Right kidney (tissue), 1 donor: ENCODE measurements around the gene TMEM123.
"Not testable (repeated sequence)": the region's sequence is repeated elsewhere in the genome, so short reads cannot be mapped to it uniquely, and the experiment has no call there.

Experiments used
- DNase-seq: peaks from one replicate; pipeline ENCODE4 v3.0.0-alpha.2; 2016

Gene TMEM123

DNA sequence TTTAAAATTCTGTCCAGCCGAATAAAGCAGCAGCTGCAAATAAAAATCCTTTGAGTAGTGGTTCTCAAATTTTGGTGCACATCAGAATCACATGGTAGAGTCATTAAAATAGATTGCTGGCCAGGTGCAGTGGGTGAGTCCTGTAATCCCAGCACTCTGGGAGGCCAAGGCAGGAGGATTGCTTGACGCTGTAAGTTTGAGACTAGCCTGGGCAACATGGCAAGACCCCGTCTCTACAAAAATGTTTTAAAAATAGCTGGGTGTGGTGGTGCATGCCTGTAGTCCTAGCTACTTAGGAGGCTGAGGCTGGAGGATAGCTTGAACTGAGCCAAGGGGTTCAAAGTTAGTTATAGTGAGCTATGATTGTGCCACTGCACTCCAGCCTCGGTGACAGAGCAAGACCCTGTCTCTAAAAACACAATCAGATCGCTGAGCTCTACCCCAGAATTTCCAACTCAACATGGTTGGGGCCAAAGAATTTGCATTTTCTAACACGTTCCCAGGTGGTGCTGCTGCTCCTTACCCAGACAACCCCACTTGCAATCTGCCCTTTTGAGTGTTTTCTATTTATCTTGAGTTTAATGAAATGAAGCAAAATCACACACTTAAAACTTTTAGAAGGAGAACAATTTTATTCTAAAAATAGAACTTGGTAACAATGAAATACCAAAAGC lies 56.7 kb downstream of the TMEM123 start:
- DNase-seq = no peak

DNA sequence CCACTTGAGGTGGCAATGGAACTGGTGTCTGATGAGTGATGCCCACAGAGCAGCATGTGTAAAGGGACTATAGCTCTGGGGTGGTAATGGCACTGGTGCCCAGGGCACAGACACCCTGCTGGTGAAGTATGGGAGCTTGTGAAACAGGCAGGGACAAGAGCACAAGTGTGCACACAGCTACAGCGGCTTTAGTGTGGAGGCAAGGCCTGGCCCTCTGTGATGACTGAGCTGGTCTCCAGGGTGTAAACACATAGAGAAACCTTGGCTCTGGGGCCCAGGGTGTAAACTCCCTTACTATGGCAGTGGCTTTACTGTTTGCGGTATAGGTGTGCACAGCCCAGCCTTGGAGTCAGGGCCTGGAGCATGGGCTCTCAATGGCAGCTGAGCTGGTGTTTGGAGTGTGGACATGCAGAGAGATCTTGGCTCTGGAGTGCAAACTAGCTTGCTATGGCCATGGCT lies 59.3 kb downstream of the TMEM123 start:
- DNase-seq = no peak

- DNase-seq = no peak
Measured at GRCh38 chr11:102391549-102392237, 60.9 kb downstream of the TMEM123 start.

- peak; percentile 44 for DNase-seq
Measured at GRCh38 chr11:102390667-102391465, 61.7 kb downstream of the TMEM123 start.

DNA sequence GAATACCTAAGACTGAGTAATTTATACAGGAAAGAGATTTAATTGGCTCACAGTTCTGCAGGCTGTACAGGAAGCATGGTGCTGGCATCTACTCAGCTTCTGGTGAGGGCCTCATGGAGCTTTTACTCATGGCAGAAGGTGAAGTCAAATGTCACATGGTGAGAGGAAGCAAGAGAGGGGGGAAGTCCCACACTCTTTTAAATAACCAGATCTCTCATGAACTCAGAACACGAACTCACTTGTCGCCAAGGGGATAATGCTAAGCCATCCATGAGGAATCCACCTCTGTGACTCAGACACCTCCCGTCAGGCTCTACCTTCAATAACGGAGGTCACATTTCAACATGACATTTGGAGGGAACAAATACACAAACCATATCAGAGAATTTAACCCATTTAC lies 63.3 kb downstream of the TMEM123 start:
- DNase-seq = no peak

DNA sequence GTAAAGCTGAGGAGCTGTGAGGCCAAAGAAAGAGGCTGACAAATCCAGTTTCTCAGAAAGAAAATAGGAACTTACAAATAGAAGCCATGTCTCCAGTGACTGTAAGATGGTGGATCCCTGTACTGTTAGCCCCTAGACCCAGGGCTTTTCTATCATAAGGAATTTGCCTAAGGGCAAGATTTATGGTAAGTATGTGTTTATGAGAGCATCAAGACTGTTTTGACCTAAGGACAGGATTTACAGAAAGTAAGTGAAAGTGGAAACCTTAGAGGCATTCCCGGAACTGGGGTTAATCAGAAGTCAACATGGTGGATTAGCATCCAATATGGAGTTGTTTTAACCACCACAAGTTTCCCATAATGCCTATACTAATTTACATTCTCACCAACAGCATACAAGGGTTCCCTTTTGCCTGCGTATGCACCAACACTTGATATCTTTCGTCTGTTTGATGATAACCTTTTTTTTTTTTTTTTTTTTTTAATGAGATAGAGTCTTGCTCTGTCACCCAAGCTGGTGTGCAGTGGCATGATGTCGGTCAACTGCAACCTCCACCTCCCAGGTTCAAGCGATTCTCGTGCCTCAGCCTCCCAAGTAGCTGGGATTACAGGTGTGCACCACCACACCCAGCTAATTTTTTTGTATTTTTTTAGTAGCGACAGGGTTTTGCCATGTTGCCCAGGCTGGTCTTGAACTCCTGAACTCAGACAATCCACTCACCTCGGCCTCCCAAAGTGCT lies 65.4 kb downstream of the TMEM123 start:
- DNase-seq = no peak

DNA sequence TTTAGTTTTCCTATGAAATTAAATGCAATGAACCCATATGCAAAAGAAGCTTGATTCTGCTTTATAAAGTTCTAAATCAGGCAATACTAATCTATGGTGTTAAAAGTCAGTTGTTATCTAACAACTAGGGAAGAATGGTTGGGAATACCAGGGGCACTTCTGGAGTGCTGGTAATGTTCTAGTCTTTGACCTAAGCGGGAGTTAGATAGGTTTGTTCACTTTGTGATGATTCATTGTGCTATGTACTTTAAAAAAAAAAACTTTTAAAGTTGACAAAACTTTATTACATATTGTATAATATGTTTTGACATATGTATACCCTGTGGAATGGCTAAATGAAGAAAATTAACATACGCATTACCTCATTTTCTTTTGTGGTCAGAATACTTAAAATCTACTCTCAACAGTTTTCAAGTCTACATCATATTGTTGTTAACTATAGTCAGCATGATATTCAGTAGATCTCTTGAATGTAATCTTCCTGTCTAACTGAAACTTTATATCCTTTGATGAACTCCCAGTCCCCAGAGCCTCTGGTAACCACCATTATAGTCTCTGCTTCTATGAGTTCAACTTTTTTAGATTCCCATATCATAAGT lies 66.3 kb downstream of the TMEM123 start:
- DNase-seq = no peak

DNA sequence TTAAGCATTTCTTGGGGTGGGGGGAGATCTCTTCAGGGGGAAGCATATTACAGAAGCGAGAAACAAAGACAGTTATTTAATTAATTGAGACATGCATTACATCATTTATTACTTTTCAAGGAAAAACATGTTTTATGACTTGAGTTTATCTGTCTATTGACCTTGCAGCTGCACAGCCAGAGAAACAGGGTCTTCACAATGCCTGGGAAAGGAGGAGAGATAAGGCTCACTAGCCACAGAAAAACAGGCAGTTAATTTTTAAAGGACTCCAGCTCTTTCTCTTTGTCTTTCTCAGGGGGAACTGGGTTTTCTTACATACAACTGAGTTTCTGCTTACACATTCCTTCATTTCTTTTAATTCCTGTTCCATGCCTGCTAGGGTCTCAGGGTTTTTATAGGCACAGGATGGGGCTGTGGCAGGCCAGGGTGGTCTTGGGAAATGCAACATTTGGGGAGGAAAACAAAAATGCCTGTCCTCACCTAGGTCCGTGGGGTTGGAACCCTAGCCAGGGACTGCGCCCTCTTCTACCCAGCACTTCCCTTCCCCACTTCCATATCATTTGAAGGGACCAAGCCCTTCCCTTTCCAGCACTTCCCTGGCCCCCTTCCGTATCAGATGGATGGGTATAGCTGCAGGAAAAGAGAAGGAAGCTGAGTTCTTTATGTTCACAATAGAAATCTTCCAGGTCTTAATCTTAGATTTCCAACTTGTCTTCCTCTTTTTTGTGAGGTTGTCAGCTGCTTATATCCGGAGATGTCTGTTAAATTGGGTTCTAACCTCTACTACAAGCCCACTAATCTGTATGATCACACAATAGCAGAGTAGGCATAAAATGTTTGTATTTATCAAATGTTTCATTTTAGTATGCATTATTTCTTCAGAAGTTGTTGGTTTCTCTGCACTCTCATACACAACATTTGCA lies 67.2 kb downstream of the TMEM123 start:
- DNase-seq = peak; percentile 28

- peak; percentile 42 for DNase-seq
Measured at GRCh38 chr11:102384419-102385079, 68.0 kb downstream of the TMEM123 start.

DNA sequence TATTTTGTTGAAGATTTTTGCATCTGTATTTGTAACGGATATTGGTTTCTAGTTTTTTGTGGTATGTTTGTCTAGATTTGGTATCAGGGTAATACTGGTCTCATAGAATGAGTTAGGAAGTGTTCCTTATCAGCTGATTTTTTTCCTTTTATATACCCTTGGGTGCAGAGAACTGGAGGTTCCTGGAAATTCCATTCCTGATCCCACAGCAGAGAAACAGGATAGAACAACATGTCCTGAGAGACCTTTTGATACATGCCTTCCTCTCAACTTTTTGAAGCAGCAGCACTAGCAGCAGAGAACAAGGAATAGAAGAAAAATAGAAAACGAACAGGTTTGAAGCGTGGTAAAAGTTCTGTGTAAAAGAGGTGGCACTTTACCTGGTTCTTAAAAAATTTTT lies 68.7 kb downstream of the TMEM123 start:
- no peak for DNase-seq

- no peak for DNase-seq
Measured at GRCh38 chr11:102382384-102382783, 70.2 kb downstream of the TMEM123 start.

DNA sequence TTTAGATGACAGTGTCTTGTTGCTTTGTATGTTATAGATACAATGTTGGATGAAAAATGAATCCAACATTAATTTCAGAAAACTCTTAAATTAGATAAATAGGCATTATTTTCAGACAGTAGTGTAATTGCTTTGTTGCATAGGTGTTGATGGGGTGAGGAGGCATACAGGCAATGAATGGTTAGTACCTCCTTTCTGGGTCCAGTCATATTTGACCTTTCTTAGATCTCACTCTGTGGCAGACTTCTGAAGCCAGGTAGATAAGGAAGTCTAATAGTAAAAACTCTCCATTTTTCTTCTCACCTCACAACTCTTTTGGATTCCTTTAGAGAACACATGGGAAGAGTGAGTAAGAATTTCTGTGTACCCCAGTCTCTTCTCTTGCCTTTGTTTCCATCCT lies 73.7 kb downstream of the TMEM123 start:
- no peak for DNase-seq

DNA sequence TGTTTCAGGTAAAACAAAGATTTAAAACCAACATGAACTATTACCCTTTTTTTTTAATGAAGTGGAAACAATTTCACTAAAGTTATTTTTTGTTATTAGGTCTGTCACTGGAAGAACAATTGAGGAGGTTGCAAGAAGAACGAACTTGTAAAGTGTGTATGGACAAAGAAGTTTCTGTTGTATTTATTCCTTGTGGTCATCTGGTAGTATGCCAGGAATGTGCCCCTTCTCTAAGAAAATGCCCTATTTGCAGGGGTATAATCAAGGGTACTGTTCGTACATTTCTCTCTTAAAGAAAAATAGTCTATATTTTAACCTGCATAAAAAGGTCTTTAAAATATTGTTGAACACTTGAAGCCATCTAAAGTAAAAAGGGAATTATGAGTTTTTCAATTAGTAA lies 74.7 kb downstream of the TMEM123 start:
- DNase-seq = no peak

GRCh38 chr11:102375720-102376399 lies 76.7 kb downstream of the TMEM123 start:
- DNase-seq = no peak

- DNase-seq = not testable (repeated sequence)
Measured at GRCh38 chr11:102374633-102375424, 77.7 kb downstream of the TMEM123 start.

DNA sequence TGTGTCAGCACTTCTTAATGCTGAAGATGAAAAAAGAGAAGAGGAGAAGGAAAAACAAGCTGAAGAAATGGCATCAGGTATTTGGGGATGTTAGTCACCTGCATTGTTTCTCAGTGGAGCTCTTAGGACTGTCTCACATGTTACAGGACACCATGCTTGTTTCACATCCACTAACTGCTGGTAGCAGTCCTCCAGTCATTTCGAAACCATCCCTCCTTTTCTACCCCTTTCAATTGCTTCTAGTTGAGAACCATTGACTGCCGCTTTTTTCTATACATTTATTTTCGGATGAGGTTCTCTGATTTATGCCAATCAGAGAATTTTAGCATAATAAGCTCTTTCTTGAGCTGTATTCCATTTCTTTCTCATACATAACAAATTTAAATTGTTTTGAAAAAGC lies 84.1 kb downstream of the TMEM123 start:
- no peak for DNase-seq

DNA sequence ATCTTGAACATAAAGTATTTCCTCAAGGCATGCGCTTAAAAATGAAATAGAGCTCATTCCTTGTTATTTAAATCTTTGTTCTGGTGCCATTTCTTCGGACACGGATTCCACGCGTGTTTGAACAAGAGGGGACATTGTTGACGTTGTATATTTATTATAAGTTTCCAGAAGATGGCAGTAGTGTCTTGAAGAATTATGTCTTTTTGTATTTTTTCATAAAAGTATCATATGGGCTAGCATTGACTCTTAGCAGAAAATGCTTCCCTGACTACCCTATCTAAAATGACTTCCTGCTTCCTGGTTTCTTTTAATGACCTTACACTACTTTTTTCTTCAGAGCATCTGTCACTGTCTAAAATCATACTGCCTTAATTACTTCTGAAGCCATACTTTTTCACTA lies 85.2 kb downstream of the TMEM123 start:
- no peak for DNase-seq

GRCh38 chr11:102364991-102365390 lies 87.6 kb downstream of the TMEM123 start:
- no peak for DNase-seq
